AML-193 (cell line): ENCODE measurements around the gene TBX18.

Source experiments
- DNase-seq, 2 experiments: peaks; one replicate each; lab custom pipeline; 2025; lab: John Stamatoyannopoulos, UW

Gene TBX18

GRCh38 chr6:84772428-84773132, 8.2 kb upstream of the TBX18 start:
- DNase-seq = no peak

- no peak for DNase-seq
These were observed 7.5 kb upstream of the TBX18 start for GRCh38 chr6:84771756-84772356.

GRCh38 chr6:84771125-84771755, 6.8 kb upstream of the TBX18 start:
- no peak for DNase-seq

GRCh38 chr6:84770521-84770920, 6.1 kb upstream of the TBX18 start:
- DNase-seq = no peak

- no peak for DNase-seq
These were observed 4.9 kb upstream of the TBX18 start for GRCh38 chr6:84769306-84769705.

GRCh38 chr6:84768442-84769174, 4.2 kb upstream of the TBX18 start:
- DNase-seq = no peak

GRCh38 chr6:84767526-84768201, 3.3 kb upstream of the TBX18 start:
- no peak for DNase-seq

GRCh38 chr6:84766799-84767525, 2.6 kb upstream of the TBX18 start:
- no peak for DNase-seq

- DNase-seq = no peak
These were observed 1.9 kb upstream of the TBX18 start for GRCh38 chr6:84766118-84766798.

- no peak for DNase-seq
These were observed 489 bp downstream of the TBX18 start for GRCh38 chr6:84763886-84764331.

GRCh38 chr6:84763003-84763885, 1.2 kb downstream of the TBX18 start:
- no peak for DNase-seq

GRCh38 chr6:84762220-84763002, 2.0 kb downstream of the TBX18 start:
- no peak for DNase-seq

GRCh38 chr6:84758486-84758885, 5.9 kb downstream of the TBX18 start:
- no peak for DNase-seq

GRCh38 chr6:84756877-84757276, 7.5 kb downstream of the TBX18 start:
- DNase-seq = no peak

GRCh38 chr6:84756466-84756865, 7.9 kb downstream of the TBX18 start:
- no peak for DNase-seq

GRCh38 chr6:84753173-84753572, 11.2 kb downstream of the TBX18 start:
- DNase-seq = no peak

- no peak for DNase-seq
These were observed 12.1 kb downstream of the TBX18 start for GRCh38 chr6:84752118-84752850.

- no peak for DNase-seq
These were observed 15.2 kb downstream of the TBX18 start for GRCh38 chr6:84749181-84749580.
